Central memory CD8-positive, alpha-beta T cell (primary cell): ENCODE results near the gene BTNL9.
"Not testable (repeated sequence)": the region's sequence is repeated elsewhere in the genome, so short reads cannot be mapped to it uniquely, and the experiment has no call there.

Source experiments
- ATAC-seq: fragments of 150-1000 bp; cut with Tn5 transposase; replicated peaks from 2 replicates; pipeline ENCODE4 v1.10.0; 2022; ENCODE audit warnings: mild to moderate bottlenecking, moderate FRiP score, moderate number of reproducible peaks; ENCODE audit not compliant: poor library complexity, severe bottlenecking; ENCODE audit errors: extremely low read depth
- DNase-seq, 2 donors: peaks; one replicate each; pipeline ENCODE4 v3.0.0; 2021; ENCODE audit warnings: low spot score in 2 of 2
- H3K27ac Mint-ChIP-seq: one replicate; pipeline ENCODE4 v1.8.0; 2022; ENCODE audit warnings: low read depth, mild to moderate bottlenecking, moderate library complexity, mixed read lengths
- H3K27me3 Mint-ChIP-seq: one replicate; pipeline ENCODE4 v1.8.0; 2022; ENCODE audit warnings: mixed read lengths
- H3K36me3 Mint-ChIP-seq: one replicate; pipeline ENCODE4 v1.8.0; 2022; ENCODE audit warnings: mild to moderate bottlenecking, moderate library complexity, mixed read lengths; ENCODE audit not compliant: insufficient read depth
- H3K4me1 Mint-ChIP-seq: one replicate; pipeline ENCODE4 v1.8.0; 2022; ENCODE audit warnings: mixed read lengths
- H3K4me3 Mint-ChIP-seq: one replicate; pipeline ENCODE4 v1.8.0; 2022; ENCODE audit warnings: mild to moderate bottlenecking, moderate library complexity, mixed read lengths
- H3K9me3 Mint-ChIP-seq: one replicate; pipeline ENCODE4 v1.8.0; 2022; ENCODE audit warnings: mixed read lengths

BTNL9 gene

GRCh38 chr5:181084621-181085195, 44.6 kb downstream of the BTNL9 start:
- Mint-ChIP-seq H3K9me3 (no peaks in the 10 kb centered on the region), H3K4me3 (no peak overlapping the region), H3K36me3 (peaks cover 3% of the 10 kb centered on the region), H3K4me1 (no peaks in the 10 kb centered on the region), H3K27me3 (peaks cover 58% of the 10 kb centered on the region), H3K27ac (no peak overlapping the region)
- DNase-seq: no peak
- ATAC-seq: no peak

- Mint-ChIP-seq H3K27me3 (peaks cover 53% of the 10 kb centered on the region), H3K9me3 (no peaks in the 10 kb centered on the region), H3K27ac (no peak overlapping the region), H3K4me1 (no peaks in the 10 kb centered on the region), H3K4me3 (no peak overlapping the region), H3K36me3 (peaks cover 3% of the 10 kb centered on the region)
- no peak for DNase-seq
- ATAC-seq: no peak
Observed at GRCh38 chr5:181086026-181086883, 46.2 kb downstream of the BTNL9 start.

- Mint-ChIP-seq H3K4me3 (no peak overlapping the region), H3K4me1 (no peaks in the 10 kb centered on the region)
Observed at GRCh38 chr5:181086884-181087205, 46.8 kb downstream of the BTNL9 start.

GRCh38 chr5:181087309-181087708, 47.2 kb downstream of the BTNL9 start:
- Mint-ChIP-seq H3K4me3 (no peak overlapping the region), H3K36me3 (peaks cover 3% of the 10 kb centered on the region), H3K4me1 (no peaks in the 10 kb centered on the region), H3K27ac (no peak overlapping the region), H3K27me3 (peaks cover 46% of the 10 kb centered on the region), H3K9me3 (no peaks in the 10 kb centered on the region)
- no peak for ATAC-seq
- no peak for DNase-seq

More at GRCh38 chr5:181086884-181087205, 46.8 kb downstream of the BTNL9 start:
- H3K36me3 Mint-ChIP-seq: peaks cover 3% of the 10 kb centered on the region
- H3K27ac Mint-ChIP-seq: no peak overlapping the region
- H3K9me3 Mint-ChIP-seq: no peaks in the 10 kb centered on the region
- no peak for DNase-seq
- peaks cover 47% of the 10 kb centered on the region for H3K27me3 Mint-ChIP-seq
- no peak for ATAC-seq

- ATAC-seq (no peak), DNase-seq (no peak)
- H3K27ac Mint-ChIP-seq: no peak overlapping the region
- H3K4me1 Mint-ChIP-seq: no peaks in the 10 kb centered on the region
- peaks cover 46% of the 10 kb centered on the region for H3K27me3 Mint-ChIP-seq
- no peak overlapping the region for H3K4me3 Mint-ChIP-seq
- H3K36me3 Mint-ChIP-seq: peaks cover 3% of the 10 kb centered on the region
- no peaks in the 10 kb centered on the region for H3K9me3 Mint-ChIP-seq
Observed at GRCh38 chr5:181088289-181088688, 48.2 kb downstream of the BTNL9 start.

GRCh38 chr5:181092428-181092827, 52.4 kb downstream of the BTNL9 start:
- H3K9me3 Mint-ChIP-seq: no peaks in the 10 kb centered on the region
- H3K27ac Mint-ChIP-seq: no peak overlapping the region
- H3K27me3 Mint-ChIP-seq: peaks cover 30% of the 10 kb centered on the region
- DNase-seq: no peak
- no peaks in the 10 kb centered on the region for H3K4me1 Mint-ChIP-seq
- peaks cover 1% of the 10 kb centered on the region for H3K36me3 Mint-ChIP-seq
- no peak overlapping the region for H3K4me3 Mint-ChIP-seq
- ATAC-seq: no peak

GRCh38 chr5:181095162-181095561, 55.1 kb downstream of the BTNL9 start:
- not testable (repeated sequence) for ATAC-seq, H3K4me1 Mint-ChIP-seq, H3K9me3 Mint-ChIP-seq, H3K36me3 Mint-ChIP-seq, H3K4me3 Mint-ChIP-seq, H3K27ac Mint-ChIP-seq, DNase-seq
- peaks cover 44% of the 10 kb centered on the region for H3K27me3 Mint-ChIP-seq

GRCh38 chr5:181096721-181097382, 56.8 kb downstream of the BTNL9 start:
- not testable (repeated sequence) for H3K4me1 Mint-ChIP-seq, ATAC-seq, DNase-seq, H3K36me3 Mint-ChIP-seq, H3K9me3 Mint-ChIP-seq, H3K4me3 Mint-ChIP-seq, H3K27ac Mint-ChIP-seq
- H3K27me3 Mint-ChIP-seq: peaks cover 47% of the 10 kb centered on the region

GRCh38 chr5:181097383-181097753, 57.3 kb downstream of the BTNL9 start:
- ATAC-seq, H3K9me3 Mint-ChIP-seq, H3K27ac Mint-ChIP-seq, H3K4me1 Mint-ChIP-seq, H3K4me3 Mint-ChIP-seq, DNase-seq, H3K36me3 Mint-ChIP-seq: not testable (repeated sequence)
- peaks cover 42% of the 10 kb centered on the region for H3K27me3 Mint-ChIP-seq

- DNase-seq, H3K9me3 Mint-ChIP-seq, H3K27ac Mint-ChIP-seq, H3K4me3 Mint-ChIP-seq, H3K36me3 Mint-ChIP-seq, H3K4me1 Mint-ChIP-seq, ATAC-seq: not testable (repeated sequence)
- peaks cover 36% of the 10 kb centered on the region for H3K27me3 Mint-ChIP-seq
Observed at GRCh38 chr5:181097759-181098491, 57.9 kb downstream of the BTNL9 start.

GRCh38 chr5:181098762-181099601, 58.9 kb downstream of the BTNL9 start:
- peaks cover 2% of the 10 kb centered on the region for H3K4me1 Mint-ChIP-seq
- no peak overlapping the region for H3K4me3 Mint-ChIP-seq
- DNase-seq: no peak
- H3K36me3 Mint-ChIP-seq: peaks cover 11% of the 10 kb centered on the region
- H3K27ac Mint-ChIP-seq: no peak overlapping the region
- peaks cover 30% of the 10 kb centered on the region for H3K27me3 Mint-ChIP-seq
- peaks cover 1% of the 10 kb centered on the region for H3K9me3 Mint-ChIP-seq
- no peak for ATAC-seq

GRCh38 chr5:181099602-181100086, 59.6 kb downstream of the BTNL9 start:
- Mint-ChIP-seq H3K36me3 (peaks cover 12% of the 10 kb centered on the region), H3K4me1 (peaks cover 6% of the 10 kb centered on the region), H3K9me3 (peaks cover 5% of the 10 kb centered on the region), H3K27me3 (peaks cover 34% of the 10 kb centered on the region), H3K4me3 (no peak overlapping the region), H3K27ac (no peak overlapping the region)
- DNase-seq (no peak), ATAC-seq (no peak)
